HCT116 (cell line): Measurements from ENCODE around the gene SLC6A8.

ENCODE experiments used
- ATF3 ChIP-seq: IDR thresholded peaks from 2 replicates; pipeline ENCODE4 v1.6.1; 2012
- EZH2 ChIP-seq: fragments of 200-600 bp; sonication (generic); IDR thresholded peaks from 2 replicates; pipeline ENCODE4 v1.6.1; 2017; ENCODE audit warnings: antibody characterized with exemption, mixed run types
- POLR2A ChIP-seq: IDR thresholded peaks from 2 replicates; pipeline ENCODE4 v1.7.0; 2011; ENCODE audit warnings: borderline replicate concordance; ENCODE audit not compliant: insufficient read depth, insufficient read length; ENCODE audit errors: extremely low read depth
- ZNF274 ChIP-seq: fragments of 200-500 bp; sonication (Bioruptor generic); IDR thresholded peaks from 2 replicates; pipeline ENCODE4 v1.6.1; 2014; ENCODE audit warnings: mild to moderate bottlenecking, low read depth, low read length, inconsistent platforms

- no peak for TF ChIP-seq ZNF274
- no peak for TF ChIP-seq POLR2A
- no peak for TF ChIP-seq ATF3
- TF ChIP-seq EZH2 = no peak
Measured at GRCh38 chrX:153684467-153685155, 3.1 kb upstream of the SLC6A8 start.
